SW 1271 (cell line): ENCODE measurements around the gene DTL.
"Not testable (repeated sequence)": the region's sequence is repeated elsewhere in the genome, so short reads cannot be mapped to it uniquely, and the experiment has no call there.

ENCODE experiments used
- DNase-seq, 2 experiments: peaks; one replicate each; lab custom pipeline; 2025; lab: John Stamatoyannopoulos, UW

The DTL gene, protein sequence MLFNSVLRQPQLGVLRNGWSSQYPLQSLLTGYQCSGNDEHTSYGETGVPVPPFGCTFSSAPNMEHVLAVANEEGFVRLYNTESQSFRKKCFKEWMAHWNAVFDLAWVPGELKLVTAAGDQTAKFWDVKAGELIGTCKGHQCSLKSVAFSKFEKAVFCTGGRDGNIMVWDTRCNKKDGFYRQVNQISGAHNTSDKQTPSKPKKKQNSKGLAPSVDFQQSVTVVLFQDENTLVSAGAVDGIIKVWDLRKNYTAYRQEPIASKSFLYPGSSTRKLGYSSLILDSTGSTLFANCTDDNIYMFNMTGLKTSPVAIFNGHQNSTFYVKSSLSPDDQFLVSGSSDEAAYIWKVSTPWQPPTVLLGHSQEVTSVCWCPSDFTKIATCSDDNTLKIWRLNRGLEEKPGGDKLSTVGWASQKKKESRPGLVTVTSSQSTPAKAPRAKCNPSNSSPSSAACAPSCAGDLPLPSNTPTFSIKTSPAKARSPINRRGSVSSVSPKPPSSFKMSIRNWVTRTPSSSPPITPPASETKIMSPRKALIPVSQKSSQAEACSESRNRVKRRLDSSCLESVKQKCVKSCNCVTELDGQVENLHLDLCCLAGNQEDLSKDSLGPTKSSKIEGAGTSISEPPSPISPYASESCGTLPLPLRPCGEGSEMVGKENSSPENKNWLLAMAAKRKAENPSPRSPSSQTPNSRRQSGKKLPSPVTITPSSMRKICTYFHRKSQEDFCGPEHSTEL

DNA sequence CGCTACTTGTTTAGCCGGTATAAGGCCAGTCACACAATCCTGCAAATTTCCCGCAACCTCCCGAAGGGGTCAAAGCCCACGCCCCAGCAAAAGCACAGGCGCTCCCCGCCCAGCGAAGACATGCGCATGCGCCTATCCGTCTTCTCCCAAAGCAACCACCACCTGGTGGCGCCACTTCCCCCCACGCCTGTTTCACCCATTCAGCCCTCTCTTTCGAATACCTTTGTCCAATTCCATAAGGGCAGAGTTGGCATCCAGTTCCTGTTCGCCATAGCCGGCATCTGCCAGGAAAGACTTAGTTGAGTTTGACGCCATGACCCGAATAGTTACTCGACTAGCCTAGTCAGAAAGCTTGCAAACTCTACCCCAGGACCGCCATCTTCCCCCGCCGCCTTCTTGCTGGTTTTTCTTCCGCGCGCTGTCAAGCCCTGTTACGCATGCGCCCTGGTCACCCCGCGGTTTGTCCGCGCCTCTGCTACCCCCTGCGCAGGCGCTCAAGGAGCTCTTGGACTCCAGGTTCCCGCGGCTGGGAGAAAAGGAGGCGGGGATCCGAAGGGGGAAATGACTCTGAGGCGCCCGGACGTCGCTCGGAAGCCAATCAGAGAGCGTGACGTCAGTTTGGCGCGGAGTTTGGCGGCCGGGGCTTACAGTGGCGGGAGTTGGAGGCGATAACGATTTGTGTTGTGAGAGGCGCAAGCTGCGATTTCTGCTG lies at the start of gene DTL, which contains the start of gene INTS7:
DTL (plus strand) TSS at position 626 of the 712 bp plus-strand sequence. CDS start 143 bp downstream, outside the sequence.
INTS7 (minus strand) TSS at position 435 of the 712 bp plus-strand sequence; CDS start at position 315, 120 bp downstream.
- DNase-seq, result peak; percentile 92 to 95

DNA sequence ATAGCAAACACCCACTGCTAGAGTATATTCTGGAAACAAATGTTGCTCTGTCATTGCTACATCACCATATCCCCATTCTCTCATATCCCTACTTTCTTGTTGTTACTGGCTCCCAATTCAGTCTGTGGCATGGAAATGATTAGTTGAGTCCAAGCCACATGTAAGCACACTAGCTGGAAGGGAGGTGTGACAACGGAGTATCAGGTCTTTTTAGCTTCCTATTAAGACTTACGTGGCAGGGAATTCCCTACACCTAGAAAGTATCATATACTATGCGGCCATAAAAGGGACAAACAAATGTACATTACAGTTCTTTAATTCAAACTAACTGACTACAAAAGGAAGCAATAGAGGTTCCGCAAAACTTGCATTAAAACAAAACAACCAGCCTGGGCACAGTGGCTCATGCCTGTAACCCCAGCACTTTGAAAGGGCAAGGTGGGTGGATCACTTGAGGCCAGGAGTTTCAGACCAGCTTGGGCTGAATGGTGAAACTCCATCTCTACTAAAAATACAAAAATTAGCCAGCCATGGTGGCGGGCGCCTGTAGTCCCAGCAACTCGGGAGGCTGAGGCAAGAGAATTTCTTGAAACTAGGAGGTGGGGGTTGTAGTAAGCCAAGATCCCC lies 48.8 kb upstream of the DTL start:
- DNase-seq, result no peak

DNA sequence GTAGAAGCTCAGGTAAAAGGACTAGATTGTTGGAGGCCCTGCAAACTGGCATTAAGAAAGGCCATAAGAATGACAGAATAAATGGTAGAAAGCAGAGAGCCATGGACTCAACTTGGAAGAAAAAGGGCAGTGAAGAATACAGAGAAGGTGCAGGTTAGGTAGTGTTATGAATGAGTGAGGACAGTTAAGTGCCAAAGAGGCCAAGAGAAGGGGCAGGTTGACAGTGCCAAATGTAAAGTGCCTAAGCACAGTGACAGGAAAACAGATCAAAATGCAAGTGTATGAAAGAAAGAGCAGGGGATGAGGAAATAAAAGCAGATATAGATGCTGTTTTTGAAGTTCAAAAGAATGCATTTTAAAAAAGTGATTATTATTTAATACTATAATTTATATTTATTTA lies 43.9 kb upstream of the DTL start:
- no peak for DNase-seq

DNA sequence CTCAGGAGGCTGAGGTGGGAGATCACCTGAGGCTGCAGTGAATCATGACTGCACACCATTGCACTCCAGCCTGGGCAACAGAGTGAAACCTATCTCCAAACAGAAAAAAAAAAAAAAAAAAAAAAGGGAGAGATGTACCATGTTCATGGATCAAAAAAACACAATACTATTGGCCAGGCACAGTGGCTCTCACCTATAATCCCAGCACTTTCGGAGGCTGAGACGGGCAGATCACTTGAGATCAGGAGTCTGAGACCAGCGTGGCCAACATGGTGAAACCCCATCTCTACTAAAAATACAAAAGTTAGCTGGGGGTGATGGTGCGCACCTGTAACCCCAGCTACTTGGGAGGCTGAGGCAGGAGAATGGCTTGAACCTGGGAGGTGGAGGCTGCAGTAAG lies 38.1 kb upstream of the DTL start:
- DNase-seq, result not testable (repeated sequence)

DNA sequence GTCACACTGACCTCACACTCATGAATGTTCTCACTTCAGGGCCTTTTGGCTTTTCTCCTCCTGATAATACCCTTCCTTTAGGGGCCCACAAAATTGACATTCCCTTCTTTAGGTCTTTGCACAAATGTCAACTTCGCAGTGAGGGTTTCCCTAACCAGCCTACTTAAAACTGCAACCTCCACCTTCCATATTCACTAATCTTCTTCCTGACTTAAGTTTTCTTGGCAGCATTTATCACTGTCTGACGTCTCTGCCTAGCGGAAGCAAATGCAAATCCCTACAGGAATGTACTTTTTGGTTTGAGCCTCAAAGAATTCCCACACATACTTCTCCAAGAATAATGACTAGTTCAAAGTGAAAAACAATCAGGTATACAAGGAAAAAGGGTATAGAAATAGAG lies 33.0 kb upstream of the DTL start:
- no peak for DNase-seq

DNA sequence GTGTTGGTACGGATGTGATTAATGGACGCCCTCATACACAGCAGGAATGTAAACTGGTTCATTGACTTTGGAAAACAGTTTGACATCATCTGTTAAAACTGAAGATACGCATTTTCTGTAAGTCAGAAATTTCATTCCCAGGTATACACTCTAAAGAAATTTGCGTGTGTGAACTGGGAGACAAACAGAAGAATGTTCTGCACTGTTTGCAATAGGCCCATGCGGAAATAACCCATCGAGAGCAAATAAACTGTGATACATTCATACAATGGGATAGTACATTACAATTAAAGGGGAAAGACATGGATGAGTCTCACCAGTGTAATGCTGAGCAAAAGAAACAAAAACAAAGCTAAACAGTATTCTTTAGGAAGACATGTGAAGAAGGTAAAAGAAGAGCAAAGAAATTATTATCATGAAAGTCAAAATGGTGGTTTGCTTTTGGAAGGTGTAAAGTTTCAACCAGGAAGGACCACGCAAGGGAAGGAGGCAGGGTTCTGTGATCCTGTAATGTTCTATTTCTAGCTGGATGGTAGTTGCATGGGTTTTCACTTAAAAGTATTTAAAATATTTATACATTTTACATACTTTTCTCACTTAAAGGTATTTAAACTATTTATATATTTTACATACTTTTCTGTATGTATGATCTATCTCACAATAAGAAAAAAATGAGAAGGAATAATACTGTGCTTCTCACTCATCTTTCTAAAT lies 30.5 kb upstream of the DTL start:
- DNase-seq, result no peak

DNA sequence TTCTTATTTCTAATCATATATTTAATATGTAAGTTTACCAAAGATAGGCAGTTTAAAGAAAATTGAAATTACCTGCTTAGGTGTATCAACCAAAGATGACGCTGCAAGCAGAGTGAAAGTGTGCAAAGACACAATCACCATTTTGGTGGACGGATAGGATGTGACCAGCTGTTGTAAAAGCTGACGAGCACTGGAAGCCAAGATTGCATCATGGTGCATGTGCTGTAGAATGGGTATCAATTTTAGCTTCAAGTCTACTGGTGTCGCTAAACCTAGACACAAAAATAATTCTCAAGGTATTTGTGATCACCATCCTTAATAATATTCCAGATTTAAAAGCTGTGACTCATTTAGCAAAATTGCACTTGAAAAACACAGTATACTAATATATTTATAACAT lies 28.4 kb upstream of the DTL start:
- DNase-seq, result no peak

DNA sequence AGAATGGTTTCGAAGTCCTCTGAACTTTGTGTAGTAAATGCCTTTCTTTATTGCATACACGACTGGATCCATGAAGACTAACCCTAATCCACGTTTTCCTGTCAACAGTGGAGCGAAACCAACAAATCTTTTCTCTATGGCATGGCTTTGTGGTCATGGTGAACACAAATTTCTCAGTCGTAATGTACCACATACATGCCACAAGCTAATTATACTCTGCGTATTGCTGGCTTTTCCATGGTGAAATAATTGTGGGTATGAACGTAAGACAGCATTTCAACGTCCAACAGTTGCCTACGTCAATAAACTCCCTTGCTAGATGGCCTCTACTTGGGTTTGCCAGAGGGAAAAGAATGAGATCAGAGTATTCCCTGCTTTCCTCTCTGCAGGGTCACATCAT lies 27.7 kb upstream of the DTL start:
- no peak for DNase-seq

DNA sequence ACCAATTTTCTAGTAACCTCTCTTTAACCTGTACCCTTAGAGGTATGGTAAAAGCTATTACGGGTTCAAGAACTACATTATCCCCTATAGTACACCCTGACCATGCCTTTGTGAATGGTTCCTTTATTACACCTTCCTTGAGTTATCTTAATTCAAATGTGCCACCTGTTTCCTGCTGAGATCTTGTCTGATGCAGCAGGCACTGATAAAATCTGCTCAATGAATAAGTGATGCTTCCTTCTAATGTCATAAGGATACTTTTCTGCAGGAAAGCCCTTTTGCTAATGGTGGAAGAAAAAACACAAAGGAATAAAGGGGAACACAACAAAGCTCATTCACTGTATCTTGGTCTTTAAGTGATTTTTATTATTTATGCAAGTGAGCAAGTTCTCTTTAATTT lies 26.0 kb upstream of the DTL start:
- DNase-seq, result no peak

DNA sequence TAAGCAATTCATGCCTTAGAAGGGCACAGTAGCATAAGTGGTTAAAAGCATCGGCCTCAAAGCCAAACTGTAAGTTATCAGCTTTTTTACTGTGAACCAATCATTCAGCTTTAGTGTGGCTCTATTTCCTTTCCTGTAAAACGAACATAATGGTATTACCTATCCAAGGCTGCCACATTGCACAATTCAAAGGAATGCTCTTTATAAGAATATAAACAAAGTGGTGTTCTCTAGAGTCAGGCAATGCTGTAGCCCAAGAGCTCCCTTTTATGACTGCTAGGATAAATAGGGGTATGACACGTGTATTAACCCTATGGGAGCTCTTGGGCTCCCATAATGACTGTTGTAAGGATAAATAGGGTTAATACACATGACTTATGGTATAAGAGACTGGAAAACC lies 25.5 kb upstream of the DTL start:
- DNase-seq, result no peak

DNA sequence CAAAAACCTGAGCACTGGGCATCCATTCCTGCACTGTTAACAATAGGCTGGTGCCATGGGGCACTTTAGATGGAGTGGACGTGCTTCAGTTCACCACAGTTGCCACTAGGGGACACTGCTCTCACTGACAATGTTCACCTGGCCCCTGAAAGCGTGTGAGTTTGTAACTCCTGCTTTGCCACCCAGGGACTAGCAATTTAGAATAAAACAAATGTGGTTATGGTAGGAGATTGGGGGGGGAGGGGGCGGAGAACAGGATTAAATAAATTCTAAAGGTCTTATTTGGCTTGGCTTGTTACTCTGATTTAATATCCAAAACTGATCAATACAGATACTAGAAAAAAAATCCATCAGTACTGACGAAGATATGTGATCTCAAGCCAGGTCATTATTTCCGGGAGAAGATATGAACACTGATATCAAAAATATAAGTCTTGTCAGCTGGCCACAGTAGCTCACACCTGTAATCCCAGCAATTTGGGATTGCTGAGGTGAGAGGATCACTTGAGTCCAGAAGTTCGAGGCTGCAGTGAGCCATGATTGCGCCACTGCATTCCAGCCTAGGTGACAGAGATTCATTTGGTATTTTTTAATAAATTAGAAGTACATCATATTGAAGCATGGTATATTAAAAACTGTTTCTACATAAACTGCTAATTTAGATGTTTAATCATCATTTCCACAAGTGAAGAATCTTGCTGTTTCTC lies 23.4 kb upstream of the DTL start:
- peak; percentile 7 to 37 for DNase-seq

DNA sequence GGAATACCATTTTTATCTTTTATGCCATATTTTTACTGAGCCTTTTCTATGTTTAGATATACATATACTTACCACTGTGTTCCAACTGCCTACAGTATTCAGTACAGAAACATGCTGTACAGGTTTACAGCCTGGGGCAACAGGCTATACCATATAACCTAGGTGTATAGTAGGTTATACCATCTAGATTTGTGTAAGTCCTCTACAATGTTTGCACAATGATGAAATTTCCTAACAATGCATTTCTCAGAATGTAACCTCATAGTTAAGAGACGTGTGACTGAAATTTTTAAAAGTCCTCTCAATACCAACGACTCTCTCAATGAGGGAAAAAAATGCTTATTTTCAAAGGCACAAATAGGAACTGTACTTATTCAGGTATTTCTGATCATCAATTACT lies 21.9 kb upstream of the DTL start:
- DNase-seq, result no peak

DNA sequence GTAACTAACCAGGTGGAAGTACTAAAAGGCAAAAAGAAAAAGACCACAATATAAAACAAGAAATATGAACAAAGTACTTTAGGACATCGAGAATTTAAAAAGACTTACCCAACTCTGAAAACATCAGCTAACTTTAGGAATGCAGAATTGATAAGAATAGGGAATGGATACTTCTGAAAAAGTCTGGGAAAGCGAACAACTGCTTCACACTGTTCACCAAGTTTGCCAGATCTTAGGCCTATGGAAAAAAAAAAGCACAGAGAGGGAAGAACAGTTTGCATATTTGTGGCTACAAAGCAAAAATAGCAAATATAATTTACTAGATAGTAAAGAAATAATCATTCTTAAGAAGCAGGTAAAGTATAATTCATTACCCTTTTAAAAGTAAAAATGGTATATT lies 14.6 kb upstream of the DTL start:
- no peak for DNase-seq

DNA sequence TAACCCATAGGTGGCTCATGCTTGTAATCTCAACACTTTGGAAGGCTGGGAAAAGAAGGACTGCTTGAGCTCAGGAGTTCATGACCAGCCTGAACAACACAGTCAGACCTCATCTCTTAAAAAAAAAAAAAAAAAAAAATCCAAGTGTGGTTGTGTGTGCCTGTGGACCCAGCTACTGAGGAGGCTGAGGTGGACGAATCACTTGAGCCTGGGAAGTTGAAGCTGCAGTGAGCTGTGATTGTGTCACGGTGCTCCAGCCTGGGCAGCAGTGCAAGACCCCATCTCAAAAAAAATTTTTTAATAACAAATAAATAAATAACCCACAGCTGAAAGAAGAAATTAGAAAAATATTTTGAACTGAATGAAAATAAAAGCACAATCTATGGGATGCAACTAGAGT lies 14.0 kb upstream of the DTL start:
- DNase-seq, result no peak

DNA sequence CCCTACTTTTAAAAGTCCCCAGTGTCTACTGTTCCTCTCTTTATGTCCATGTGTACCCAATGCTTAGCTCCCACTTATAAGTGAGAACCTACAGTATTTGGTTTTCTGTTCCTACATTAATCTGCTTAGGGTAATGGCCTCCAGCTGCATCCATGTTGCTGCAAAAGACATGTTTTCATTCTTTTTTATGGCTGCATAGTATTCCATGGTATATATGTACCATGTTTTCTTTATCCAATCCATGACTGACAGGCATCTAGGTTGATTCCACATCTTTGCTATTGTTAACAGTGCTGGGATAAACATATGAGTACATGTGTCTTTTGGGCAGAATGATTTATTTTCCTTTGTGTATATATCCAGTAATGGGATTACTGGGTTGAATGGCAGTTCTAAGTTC lies 12.6 kb upstream of the DTL start:
- not testable (repeated sequence) for DNase-seq

DNA sequence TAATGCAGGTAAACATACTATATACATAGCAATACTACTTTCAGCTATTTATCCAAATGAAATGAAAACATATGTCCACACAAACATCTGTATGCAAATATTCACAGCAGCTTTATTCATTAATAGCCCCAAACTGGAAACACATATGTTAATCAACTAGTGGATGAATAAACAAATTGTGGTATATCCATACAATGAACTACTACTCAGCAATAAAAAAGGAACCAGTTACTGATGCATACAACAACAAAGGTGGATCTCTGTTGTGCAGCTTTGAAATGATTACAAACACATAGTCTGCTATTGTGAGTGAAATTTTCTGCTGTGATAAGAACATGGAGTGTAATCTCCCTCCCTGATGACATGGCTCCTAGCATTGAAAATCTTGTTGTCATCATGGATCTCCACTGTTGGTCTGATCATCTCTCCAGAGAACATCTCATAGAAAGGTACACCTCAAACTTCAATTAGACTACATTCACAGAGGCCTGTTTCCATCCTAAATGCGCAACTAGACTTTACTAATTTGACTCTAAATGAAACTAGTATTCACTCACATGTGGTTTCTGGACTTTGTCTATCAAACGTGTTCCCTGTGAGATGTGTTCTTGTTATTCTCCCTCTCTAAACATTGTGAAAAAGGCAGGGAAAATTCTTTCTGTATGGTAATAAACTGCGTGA lies 10.9 kb upstream of the DTL start:
- no peak for DNase-seq

DNA sequence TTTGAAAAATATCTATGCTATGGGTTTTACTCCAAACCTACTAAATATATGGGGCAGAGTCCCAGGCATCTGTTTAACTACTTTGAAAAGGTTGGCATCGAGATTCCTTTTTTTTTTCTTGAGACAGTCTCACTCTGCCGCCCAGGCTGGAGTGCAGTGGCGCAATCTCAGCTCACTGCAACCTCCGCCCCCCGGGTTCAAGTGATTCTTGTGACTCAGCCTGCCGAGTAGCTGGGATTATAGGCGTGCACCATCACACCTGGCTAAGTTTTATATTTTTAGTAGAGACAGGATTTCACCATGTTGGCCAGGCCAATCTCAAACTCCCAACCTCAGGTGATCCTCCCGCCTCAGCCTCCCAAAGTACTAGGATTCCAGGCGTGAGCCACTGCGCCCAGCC lies 7.8 kb upstream of the DTL start:
- not testable (repeated sequence) for DNase-seq

DNA sequence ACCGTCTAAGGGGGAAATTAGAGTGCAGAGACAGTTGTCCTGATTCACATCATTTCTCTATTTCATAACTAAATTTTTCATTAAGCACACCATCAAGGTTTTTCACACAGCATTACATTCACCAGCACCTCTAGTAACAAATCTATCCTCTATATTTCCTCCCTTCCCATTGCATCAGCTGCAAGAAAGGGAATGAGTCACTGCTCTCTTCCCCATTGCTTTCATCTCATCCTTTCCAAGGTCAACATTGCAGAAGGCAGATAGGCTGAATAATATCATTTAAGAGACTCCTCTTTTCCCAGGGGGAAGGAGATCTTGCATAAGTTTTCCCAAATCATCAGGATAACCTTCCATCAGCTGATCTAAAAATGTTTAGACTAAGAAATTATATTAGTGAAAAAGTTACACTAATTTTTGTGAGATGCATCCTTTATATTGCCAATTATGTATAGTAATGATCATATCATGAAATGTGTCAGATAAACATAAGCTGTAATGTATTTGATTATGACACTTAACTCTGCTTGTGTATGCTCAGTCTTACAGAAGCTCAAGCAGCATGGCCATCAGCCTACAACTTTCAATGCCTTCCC lies 4.5 kb upstream of the DTL start:
- no peak for DNase-seq

DNA sequence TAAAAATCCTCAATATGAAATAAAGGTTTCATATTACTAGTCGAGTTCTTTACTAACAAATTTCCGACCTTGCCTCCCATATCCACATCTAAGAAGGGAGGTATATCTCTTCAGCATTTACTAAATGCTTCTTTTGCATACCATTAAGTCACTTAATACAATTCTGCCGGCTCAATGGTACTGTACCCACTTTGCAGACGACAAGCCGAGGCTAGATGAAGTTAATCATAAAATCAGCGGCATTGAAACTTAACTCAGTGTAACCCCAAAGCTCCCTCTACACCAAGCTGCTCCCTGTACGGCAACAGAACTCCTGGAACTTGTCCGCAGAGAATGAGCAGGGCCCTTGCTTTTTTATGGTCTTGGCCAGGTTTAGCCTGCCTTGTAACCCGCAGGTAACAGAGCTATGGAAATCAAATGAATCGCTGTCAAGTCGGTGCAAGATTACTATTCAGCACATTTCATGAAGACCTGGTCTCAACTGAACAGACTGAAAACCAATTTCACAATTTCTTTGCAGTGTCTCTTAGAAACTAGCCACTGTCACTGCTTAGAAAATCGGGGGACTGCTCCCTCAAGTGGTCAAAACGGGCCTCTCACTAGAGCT lies 929 bp upstream of the DTL start:
- no peak for DNase-seq
